Raji (cell line): ENCODE results near the gene DLGAP4.

Source experiments
- POLR2A ChIP-seq: IDR thresholded peaks from 2 replicates; pipeline ENCODE4 v1.6.1; 2011; ENCODE audit warnings: low read depth, low read length, control low read depth; ENCODE audit not compliant: insufficient read depth

Gene DLGAP4

DNA sequence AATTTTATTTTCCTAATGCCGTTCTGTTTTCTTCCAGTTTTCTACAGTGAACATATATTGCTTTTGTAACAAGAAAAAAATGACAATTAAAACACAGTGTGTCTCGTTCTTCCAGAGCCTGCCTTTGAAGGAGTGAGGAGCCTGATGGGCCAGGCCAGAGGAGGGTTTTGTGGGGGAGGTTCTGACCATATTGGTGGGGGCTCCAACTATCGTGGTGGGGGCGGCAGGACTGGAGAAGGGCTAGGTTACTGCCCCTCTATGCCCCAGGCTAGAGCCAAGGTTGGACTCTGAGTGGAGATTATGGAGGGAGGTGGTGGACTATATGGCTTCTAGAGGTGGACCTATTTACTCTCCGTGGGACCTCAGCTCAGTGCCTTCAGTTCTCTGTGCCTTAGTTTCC, 24.0 kb downstream of the DLGAP4 start:
- no peak for TF ChIP-seq POLR2A

DNA sequence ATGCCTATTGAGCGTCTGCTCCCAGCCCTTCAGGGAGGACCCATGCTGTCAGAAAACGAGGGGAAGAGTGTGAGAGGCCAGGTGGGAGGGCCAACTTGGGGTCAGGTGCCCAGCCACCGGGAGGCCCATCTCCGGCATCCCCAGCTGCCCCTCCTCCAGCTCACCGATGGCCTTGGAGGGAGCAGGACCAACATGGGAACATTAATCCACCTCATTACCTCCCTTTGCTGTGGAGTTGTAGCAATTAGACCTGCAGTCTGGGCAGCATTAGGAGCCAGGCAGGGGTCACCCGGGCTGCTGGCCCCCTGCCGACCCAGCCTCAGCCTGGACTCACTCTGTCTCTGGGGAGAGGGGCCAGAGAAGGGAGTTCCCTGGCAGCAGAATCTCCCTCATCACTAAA, 25.1 kb downstream of the DLGAP4 start:
- TF ChIP-seq POLR2A = no peak

DNA sequence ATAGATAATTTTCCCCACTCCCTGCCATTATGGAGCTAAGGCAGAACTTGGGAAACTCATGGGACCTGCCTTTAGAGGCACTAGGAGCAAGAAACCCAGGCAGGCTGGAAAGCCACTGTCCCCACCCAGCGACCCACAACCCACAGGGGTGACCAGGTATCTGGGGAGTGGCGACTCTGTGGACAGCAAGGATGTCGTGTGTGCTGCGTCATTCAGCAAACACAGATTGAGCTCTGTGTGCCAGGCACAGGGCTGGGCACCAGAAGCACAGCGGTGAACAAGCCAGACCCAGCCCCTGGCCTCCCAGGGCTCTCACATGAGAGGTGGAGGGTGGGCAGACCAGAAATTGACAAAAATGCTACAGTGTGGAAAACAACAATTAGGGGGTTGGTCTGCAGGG, 27.7 kb downstream of the DLGAP4 start:
- no peak for TF ChIP-seq POLR2A

DNA sequence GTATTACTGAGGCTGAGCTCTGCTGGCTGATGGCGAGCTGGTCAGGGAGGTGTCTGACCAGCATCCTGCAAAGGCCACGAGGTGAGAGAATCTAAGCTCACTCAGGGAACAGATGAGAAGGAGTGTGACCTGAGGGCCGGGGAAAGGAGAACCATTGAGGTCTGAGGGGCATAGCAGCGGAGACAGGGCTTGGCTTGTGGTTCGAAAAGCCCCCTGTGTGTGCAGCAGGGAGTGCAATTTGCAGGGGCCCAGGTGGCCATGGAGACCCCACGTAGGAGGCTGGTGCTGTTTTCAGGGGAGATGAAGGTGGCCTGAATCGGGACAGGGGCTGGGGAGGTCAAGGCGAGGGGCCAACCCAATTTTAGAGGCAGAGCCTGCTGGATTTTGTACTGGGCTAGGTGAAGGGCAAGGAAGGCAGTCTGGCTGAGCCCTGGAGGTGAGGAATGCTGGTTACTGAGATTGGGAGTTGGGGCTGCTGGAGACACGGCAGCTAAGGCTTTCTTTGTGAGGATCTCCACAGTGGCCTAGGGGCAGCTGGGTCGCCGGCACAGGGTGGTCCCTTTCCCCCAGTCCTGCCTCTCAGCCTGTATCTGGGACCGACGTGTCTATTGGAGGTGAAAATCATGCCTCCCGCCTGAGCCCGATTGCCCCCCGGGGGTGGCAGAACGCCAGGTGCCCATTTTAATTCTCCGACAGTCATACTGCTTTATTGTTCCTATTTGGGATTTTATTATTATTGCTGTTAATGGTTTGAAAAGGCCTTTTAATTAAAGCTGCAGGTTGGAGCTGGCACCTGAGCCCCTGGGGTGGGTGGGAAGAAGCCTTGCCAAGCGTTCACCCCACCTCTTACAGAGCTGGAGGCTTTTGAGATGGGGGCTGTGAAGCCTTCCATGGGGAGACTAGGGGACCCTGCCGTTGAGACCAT, 28.4 kb downstream of the DLGAP4 start:
- no peak for TF ChIP-seq POLR2A

DNA sequence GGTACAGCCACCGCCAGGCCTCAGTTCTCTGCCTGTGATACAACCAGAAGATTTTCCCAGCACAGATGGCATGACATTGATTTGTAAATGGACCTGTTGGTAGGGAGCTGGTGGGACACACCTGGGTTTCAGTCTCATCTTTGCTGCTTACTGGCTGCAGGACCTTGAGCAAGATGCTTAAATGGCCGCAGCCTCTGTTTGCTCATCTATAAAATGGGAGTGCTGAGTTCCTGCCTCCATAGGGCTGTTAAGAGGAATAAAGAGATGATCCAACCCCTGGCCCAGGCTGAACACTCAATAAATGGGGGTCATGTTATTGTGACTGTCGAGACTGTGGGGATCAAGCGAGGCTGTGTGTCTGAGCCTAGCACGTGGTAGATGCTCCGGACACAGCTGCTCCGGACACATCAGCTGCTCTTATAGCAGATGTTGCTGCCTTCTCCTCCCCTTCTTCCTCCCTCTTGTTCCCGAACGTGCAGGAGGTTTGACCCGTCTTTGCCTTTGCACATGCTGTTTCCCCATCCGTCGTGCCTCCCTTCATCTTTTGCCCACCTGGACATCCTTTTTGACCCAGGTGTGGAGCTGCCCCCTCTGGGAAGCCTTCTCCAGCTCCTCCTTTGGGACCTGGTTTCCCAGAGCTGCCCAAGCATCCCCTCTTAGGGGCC, 29.2 kb downstream of the DLGAP4 start:
- TF ChIP-seq POLR2A = no peak

DNA sequence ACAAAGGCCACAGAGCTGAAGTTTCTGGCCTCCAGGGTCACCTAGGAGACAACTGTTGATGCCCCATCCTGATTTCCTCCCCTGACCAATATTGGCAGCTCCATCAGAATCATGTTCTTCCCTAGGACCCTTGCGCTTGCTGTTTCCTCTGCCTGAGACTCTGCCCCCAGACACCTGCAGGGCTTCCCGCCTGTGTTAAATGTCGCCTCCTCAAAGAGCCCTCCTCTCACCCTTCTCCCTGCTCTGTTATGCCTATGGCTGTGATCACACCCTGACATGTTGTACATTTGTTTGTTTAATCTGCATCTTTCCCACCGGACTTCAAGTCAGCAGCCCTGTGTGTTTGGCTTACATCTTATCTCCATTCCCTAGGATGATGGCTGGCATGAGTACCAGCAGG, 30.1 kb downstream of the DLGAP4 start:
- TF ChIP-seq POLR2A = no peak

DNA sequence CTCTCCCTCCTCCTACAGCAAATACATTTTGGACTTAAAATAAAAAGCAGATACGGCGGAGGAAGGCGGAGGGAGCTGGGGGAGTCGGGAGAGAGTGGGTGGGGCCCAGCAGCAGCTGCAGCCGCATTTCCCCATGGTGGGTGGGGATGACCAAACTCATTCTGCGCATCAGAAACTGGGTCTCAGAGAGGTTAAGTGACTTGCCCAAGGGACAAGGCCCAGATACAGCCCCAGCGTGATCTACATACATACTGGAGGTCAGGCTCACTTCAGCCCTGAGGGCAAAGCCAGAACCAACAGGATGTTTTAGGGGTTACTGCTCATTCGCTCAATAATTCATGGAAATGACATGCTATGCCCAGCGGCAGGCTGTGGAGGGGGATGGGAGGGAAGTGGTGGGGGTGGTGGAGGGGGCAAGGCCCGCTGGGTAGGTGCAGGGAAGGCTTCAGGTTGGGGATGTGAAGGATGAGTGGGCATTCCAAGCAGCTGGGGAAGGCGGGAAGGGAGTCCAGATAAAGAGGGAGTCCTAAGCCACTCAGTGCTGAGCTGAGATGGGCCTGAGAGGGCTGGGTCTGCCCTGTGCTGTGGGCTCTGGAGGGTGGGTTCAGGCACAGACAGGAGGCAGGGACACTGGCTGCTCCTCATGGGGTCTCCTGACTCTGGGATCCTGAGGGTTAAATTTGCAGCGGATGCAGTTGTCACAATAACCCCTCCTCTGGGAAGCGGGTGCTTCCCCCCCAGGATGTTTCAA, 31.0 kb downstream of the DLGAP4 start:
- TF ChIP-seq POLR2A = no peak

DNA sequence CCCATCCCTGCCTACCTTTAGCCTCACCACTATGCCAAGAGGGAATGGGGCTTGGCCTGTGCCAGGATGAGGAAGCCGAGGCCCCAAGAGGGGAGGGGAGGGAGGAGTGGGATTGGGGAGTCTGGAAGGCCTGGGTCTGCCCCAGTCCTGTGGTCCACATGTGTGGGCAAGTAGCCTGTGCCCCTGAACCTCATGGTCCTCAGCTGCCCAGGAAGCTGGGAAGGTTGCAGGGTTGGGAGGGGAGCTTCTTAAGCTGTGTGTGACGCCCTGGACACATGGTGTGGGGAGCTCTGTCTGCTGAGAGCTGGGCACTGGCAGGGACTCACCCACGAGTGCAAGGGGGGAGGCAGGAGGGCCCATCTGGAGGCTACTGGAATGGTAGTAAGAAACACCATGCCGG, 31.7 kb downstream of the DLGAP4 start:
- TF ChIP-seq POLR2A = no peak

DNA sequence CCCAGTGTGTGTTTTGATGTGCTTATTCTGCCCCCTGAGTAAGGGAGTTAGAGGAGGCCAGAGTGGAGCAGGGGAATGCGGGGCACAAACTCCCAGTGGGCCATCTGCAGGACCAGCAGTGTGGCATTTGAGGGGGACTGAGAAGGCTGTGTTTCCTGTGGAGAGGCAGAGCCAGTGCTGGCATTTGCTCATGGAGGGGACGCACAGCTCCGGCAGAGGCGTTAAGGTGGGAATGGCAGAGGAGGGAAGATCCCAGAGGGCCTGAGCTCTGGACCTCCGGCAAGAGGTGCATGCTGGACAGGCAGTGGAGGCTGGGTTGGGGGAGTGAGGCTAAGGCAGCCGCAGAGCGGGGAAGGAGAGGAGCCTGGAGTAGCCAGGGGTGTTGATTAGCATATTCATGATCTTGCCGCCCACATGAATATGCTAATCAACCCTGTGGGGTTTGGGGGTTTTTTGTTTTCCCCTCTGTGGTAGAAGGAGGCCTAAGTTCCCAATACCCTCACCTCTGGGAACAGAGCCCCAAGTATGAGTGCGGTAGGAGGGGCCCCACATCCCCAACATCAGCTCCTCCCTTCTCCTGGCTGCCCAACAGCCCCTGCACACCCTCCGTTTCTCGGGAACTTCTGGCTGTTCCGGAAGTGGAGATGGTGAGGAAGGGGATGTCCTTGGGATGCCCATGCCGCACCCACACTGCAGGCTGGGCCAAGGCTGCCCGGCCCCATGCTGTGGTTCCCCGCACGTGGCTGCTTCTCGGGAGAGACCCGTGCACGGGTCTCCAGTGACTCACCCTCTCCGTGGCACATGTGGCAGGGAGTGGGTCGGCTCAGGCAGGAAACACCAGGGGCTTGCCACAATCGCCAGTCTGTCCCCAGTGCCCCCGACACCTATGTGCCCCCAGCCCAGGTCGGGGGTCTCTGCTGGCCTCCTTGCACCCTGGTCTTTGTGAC, 33.8 kb downstream of the DLGAP4 start:
- no peak for TF ChIP-seq POLR2A

DNA sequence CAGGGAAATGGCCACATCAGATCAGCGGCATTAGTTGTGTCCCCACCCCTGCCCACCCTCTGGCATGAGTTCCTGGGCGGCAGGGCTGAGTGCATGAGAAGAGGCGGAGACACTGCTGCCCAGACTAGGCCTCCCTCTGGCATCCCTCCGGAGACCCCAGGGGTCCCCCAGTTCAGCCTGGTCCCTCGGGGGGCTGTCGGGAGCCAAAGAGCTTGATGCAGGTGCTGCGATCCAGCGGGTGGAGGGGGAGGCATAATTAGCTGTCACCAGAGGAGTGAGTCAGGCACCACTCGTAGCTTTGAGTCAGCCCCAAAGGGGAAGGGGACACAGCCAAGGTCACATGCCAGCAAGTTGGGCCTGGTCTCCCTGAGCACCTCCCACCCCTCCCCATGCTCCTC, 34.5 kb downstream of the DLGAP4 start:
- no peak for TF ChIP-seq POLR2A

DNA sequence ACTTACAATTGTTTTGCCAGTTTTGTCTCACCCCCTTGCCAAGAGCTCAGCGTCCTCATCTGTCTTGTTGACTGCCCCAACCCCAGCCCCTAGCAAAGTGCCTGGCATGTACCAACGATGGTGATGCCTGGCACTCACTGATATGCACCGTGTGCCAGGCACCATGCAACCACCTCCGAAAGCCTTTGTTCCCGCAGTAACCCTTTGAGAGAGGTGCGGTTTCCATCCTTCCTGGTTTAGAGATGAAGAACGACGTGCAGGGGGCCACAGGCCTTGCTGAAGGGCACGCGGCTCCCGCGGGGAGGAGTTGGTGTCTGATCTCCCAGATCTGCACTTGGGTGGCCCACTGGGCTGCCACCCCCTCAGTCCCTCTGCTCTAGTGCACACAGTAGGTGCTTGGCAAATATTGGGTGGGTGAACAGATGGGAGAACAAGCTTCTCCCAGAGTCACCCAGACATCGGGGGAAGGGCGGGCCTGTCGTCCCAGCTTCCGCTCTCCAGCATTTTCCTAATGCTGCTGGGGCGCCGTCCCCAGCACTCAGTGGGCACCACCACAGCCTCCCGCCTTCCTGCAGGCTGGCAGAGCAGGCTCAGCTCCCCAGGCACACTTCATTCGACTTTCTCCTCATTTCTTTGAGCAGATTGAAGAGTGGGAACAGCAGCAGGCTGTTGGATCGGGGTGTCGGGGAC, 35.3 kb downstream of the DLGAP4 start:
- TF ChIP-seq POLR2A = no peak

DNA sequence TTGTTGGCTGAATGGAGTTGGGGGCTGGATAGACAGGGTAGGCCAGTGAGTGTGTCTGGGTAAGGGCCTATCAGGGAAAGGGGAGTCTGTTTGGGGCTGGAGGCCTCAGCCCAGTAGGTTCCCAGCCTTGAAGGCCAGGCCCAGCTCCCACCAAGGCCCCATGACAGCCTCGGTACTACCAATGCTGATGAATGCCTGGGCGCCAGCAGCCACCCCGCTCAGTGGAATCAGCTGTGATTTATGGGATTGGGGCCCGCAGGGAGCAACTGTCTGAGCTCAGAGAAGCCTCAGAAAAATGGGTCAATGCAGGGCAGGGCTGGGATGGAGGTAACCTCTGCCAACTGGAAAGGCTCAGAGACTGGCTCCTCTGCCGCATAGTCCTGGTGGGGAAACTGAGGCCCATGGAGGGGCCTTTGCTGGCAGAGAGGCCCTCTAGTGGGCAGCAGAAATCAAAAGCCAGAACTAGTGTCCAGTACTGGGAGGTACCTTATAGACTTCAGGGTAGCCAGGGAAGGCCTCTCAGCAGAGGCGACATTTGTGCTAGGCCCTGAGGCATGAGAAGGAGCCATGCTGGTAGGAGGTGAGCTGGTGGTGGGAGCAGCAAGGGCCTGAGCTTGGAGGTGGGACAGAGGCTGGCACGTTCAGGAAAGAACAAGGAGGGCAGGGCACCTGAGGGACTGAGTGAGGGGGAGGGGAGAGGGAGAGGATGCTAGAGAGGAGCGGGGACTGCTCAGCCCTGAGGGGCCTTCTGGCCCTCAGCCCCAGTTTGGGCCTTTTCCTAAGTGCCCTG, 36.4 kb downstream of the DLGAP4 start:
- no peak for TF ChIP-seq POLR2A

DNA sequence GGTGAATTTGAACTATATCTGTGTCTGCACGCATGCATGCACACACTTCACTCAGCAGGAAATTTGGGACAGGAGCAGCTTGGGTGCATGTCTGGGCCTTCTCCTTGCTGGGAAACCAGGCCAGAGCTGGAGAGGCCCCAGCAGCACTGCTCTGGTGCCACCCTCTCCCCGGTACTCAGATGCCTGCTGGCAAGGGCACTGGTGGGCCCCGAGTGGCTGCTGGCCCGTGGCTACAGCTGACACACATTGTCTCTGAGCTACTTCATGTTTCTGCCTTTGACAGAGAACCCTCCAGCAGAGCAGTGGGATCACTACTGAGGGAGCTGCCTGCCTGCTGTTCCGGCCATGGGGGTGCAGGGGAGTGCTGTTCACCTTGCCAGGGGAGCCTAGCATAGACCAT, 37.5 kb downstream of the DLGAP4 start:
- no peak for TF ChIP-seq POLR2A
